Fibroblast of villous mesenchyme (primary cell): ENCODE data around the gene ZNF728. TPM values are rescaled to one million over a fixed set of nuclear protein-coding genes. Genes with fewer than 3 reads are reported as not detected.
"Not testable (repeated sequence)": the region's sequence is repeated elsewhere in the genome, so short reads cannot be mapped to it uniquely, and the experiment has no call there.

Experiments used
- DNase-seq: peaks from one replicate; pipeline ENCODE4 v3.0.0-alpha.2; 2010; ENCODE audit warnings: low read depth
- H3K4me3 ChIP-seq: 2 replicates; pipeline ENCODE4 v1.5.1; 2011; ENCODE audit warnings: low read depth, mild to moderate bottlenecking, low read length
- CTCF ChIP-seq: IDR thresholded peaks from 2 replicates; pipeline ENCODE4 v1.5.1; 2012; ENCODE audit warnings: low read depth, mild to moderate bottlenecking, low read length; ENCODE audit not compliant: insufficient read depth
- total RNA-seq: library from RNA; depleted of rRNA; stranded (reverse); fragments of >200 nt; gene quantifications from 2 replicates; pipeline ENCODE4 v1.2.3, GENCODE V29; 2012

ZNF728 gene
- total RNA-seq: not detected in 2 replicates

- DNase-seq: no peak
- H3K4me3 ChIP-seq: no peak within 1 kb of the TSS
- no peak for TF ChIP-seq CTCF
Observed at GRCh38 chr19:23002690-23003422, at the start of gene ZNF728. TSS of gene ZNF728 (minus strand) at chr19:23003176. CDS start at chr19:23003030, 146 bp downstream.

- TF ChIP-seq CTCF: no peak
- DNase-seq: no peak
Observed at GRCh38 chr19:23052349-23052748, 49.4 kb upstream of the ZNF728 start.

GRCh38 chr19:23049256-23049655 is 46.3 kb upstream of the ZNF728 start:
- no peak for TF ChIP-seq CTCF
- no peak for DNase-seq
- H3K4me3 ChIP-seq: no peak overlapping the region

More at GRCh38 chr19:23052349-23052748, 49.4 kb upstream of the ZNF728 start:
- no peak overlapping the region for H3K4me3 ChIP-seq

GRCh38 chr19:23046743-23047142 is 43.8 kb upstream of the ZNF728 start:
- no peak overlapping the region for H3K4me3 ChIP-seq
- TF ChIP-seq CTCF: no peak
- no peak for DNase-seq

- TF ChIP-seq CTCF: no peak
- DNase-seq: no peak
- no peak overlapping the region for H3K4me3 ChIP-seq
Observed at GRCh38 chr19:23033721-23034120, 30.7 kb upstream of the ZNF728 start.

GRCh38 chr19:23015660-23016059 is 12.7 kb upstream of the ZNF728 start:
- no peak for DNase-seq
- no peak overlapping the region for H3K4me3 ChIP-seq
- no peak for TF ChIP-seq CTCF

- DNase-seq, H3K4me3 ChIP-seq: not testable (repeated sequence)
Observed at GRCh38 chr19:22994957-22995356, 8.0 kb downstream of the ZNF728 start.
